ENCODE results near the gene TBC1D5.
"Not testable (repeated sequence)": the region's sequence is repeated elsewhere in the genome, so short reads cannot be mapped to it uniquely, and the experiment has no call there.

GRCh38 chr3:17693670-17693999 is 48.8 kb downstream of the TBC1D5 start:
- TF ChIP-seq CTCF, POLR2A (IDR thresholded peaks at IDR 0.05): not testable (repeated sequence)
